Measurements from ENCODE around the gene ABHD4. TPM values are rescaled to one million over a fixed set of nuclear protein-coding genes. Genes with fewer than 3 reads are reported as not detected.
"Not testable (repeated sequence)": the region's sequence is repeated elsewhere in the genome, so short reads cannot be mapped to it uniquely, and the experiment has no call there.

Gene ABHD4
- total and polyA plus RNA-seq, 7 donors: 9.5 to 20.4 (median 18.0) TPM

GRCh38 chr14:22587247-22587646, 10.9 kb upstream of the ABHD4 start:
- Histone ChIP-seq H3K4me3 (no peak overlapping the region), H3K9me3 (no peaks in the 10 kb centered on the region), H3K4me1 (peaks cover 0 to 53% (median 40%) of the 10 kb centered on the region in 4 donors), H3K27ac (peak overlapping the region in 1 of 4 donors; percentile 3), H3K27me3 (no peaks in the 10 kb centered on the region), H3K36me3 (no peaks in the 10 kb centered on the region)
- 88 to 91% methylated on average over 5 of the region's 5 CpGs for WGBS, 2 donors
- DNase-seq: no peak
- intact Hi-C loops (cut with DNase I): no loop called here
- no peak for TF ChIP-seq POLR2A (IDR thresholded peaks at IDR 0.05)
- no peak for TF ChIP-seq CTCF (IDR thresholded peaks at IDR 0.05)
- TF ChIP-seq POLR2AphosphoS5 (IDR thresholded peaks at IDR 0.05): no peak
- TF ChIP-seq EP300 (IDR thresholded peaks at IDR 0.05): no peak

DNA sequence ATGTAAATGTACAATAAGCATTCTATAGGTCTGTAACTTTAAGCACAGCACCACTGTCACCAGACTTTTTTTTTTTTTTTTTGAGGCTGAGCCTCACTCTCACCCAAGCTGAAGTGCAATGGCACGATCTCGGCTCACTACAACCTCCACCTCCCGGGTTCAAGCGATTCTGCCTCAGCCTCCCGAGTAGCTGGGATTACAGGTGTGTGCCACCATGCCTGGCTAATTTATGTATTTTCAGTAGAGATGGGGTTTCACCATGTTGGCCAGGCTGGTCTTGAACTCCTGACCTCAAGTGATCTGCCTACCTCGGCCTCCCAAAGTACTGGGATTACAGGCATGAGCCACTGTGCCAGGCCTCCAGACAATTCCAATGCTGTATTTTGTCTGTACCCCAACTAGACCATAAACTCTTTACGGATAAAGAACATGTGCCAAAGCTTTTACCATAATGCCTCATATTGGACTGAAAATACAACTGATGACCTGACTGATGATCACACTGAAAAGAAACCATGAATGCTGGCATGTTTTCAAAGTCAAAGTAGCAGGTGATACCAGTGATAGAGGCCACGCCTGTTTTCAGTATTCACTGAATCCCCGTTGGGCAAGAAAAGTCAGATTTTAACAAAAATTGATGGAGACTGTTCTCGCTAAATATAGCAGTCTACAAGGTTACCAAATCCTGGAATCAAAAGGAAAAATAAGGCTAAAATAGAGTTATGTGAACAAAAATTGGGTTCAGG, 10.2 kb upstream of the ABHD4 start:
- peaks cover 0 to 53% (median 40%) of the 10 kb centered on the region in 4 donors for H3K4me1 ChIP-seq
- WGBS, 2 donors: 64 to 74% methylated on average over 10 of the region's 10 CpGs
- peak overlapping the region; percentile 59 to 74 (median 68) for H3K4me3 ChIP-seq
- DNase-seq; intact Hi-C loops (cut with DNase I); H3K27me3 ChIP-seq; H3K36me3 ChIP-seq; H3K9me3 ChIP-seq: not testable (repeated sequence)
- H3K27ac ChIP-seq: peak overlapping the region in 3 of 4 donors; percentile 89 to 96 (median 91)

- H3K4me1 ChIP-seq: peaks cover 0 to 53% (median 40%) of the 10 kb centered on the region in 4 donors
- no peaks in the 10 kb centered on the region for H3K27me3 ChIP-seq
- intact Hi-C loops (cut with DNase I): no loop called here
- H3K4me3 ChIP-seq: peak overlapping the region; percentile 59 to 74 (median 68)
- DNase-seq: no peak
- WGBS, 2 donors: 1% methylated on average over 17 of the region's 17 CpGs
- H3K9me3 ChIP-seq: no peaks in the 10 kb centered on the region
- H3K27ac ChIP-seq: peak overlapping the region; percentile 89 to 96 (median 93)
- no peaks in the 10 kb centered on the region for H3K36me3 ChIP-seq
- TF ChIP-seq EP300 (IDR thresholded peaks at IDR 0.05) (no peak), POLR2A (IDR thresholded peaks at IDR 0.05) (no peak), CTCF (IDR thresholded peaks at IDR 0.05) (no peak), POLR2AphosphoS5 (IDR thresholded peaks at IDR 0.05) (no peak)
Observed at GRCh38 chr14:22588526-22589095, 9.5 kb upstream of the ABHD4 start.

DNA sequence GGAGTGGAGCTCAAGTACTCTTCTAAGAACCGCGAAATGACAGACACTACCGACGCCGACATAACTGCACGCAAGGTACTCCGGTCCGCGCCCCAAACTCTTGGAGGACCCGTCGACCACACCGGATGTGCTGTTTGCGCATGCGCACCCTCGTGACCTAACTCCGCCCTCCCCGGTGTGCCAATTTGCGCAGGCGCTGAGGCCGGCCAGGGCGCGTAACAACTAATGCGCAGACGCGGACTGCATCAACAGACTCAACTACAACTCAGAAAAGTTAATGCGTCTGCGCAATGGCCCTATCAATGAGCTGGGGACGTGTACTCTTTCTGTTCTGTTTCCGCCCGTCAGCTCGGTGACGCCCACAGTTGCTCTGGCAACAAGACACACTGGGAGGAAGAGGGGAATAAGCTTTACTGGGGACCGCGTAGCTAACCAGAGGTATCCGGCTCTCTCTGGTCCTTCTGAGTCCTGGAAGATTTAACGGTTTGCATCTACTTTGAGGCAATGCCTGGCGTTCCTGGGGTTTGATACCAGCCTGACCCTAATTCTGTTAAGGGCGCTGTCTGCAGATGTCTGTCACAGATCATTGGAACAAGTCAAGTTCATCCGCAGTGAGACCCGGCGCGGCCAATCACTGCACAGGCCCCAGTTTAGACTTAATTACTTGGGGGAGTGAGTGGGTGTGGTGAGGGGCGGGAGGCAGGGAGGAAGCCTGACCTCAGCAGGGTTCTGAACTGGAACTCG, 8.8 kb upstream of the ABHD4 start, which contains the start of gene DAD1:
Gene DAD1, minus strand, starts transcription at position 129 of the 744 bp plus-strand sequence. Its CDS starts 67 bp downstream, at position 62.
- intact Hi-C loops (cut with DNase I): no loop called here
- peak in 1 of 4 experiments; percentile 35 for TF ChIP-seq CTCF (IDR thresholded peaks at IDR 0.05)
- TF ChIP-seq POLR2AphosphoS5 (IDR thresholded peaks at IDR 0.05): peak; percentile 91 to 96 (median 96)
- TF ChIP-seq EP300 (IDR thresholded peaks at IDR 0.05): peak in 1 of 4 donors; percentile 75
- peak; percentile 73 to 86 for TF ChIP-seq POLR2A (IDR thresholded peaks at IDR 0.05)
- peak; percentile 99 for DNase-seq
- WGBS, 2 donors: 0% methylated on average over 44 of the region's 44 CpGs
- Histone ChIP-seq H3K27me3 (no peaks in the 10 kb centered on the region), H3K4me3 (peak within 1 kb of the TSS; percentile 59 to 74 (median 68)), H3K9me3 (no peaks in the 10 kb centered on the region), H3K4me1 (peaks cover 0 to 47% (median 37%) of the 10 kb centered on the region in 4 donors), H3K36me3 (no peaks in the 10 kb centered on the region), H3K27ac (peak within 1 kb of the TSS; percentile 89 to 96 (median 93))

- H3K27ac ChIP-seq: no peak overlapping the region
- intact Hi-C loops (cut with DNase I): loop anchor here (10.0 kb wide), 1 partner anchor 172 kb away; the partner anchor contains the start of gene OXA1L
- peaks cover 0 to 21% (median 15%) of the 10 kb centered on the region in 4 donors for H3K4me1 ChIP-seq
- no peaks in the 10 kb centered on the region for H3K36me3 ChIP-seq
- DNase-seq: no peak
- no peaks in the 10 kb centered on the region for H3K27me3 ChIP-seq
- H3K9me3 ChIP-seq: no peaks in the 10 kb centered on the region
- TF ChIP-seq POLR2A (IDR thresholded peaks at IDR 0.05) (no peak), EP300 (IDR thresholded peaks at IDR 0.05) (no peak), POLR2AphosphoS5 (IDR thresholded peaks at IDR 0.05) (no peak), CTCF (IDR thresholded peaks at IDR 0.05) (no peak)
- H3K4me3 ChIP-seq: no peak overlapping the region
- WGBS, 2 donors: 59 to 73% methylated on average over 3 of the region's 3 CpGs
Observed at GRCh38 chr14:22593189-22593588, 4.9 kb upstream of the ABHD4 start.
